NB4 (cell line): ENCODE data around the gene TMEM151A.

Experiments
- CTCF ChIP-seq: IDR thresholded peaks from one replicate; pipeline ENCODE4 v1.5.1; 2012; ENCODE audit warnings: low read depth, low read length
- MAX ChIP-seq: IDR thresholded peaks from 2 replicates; pipeline ENCODE4 v1.6.1; 2011; ENCODE audit warnings: low read depth, low read length
- MYC ChIP-seq: IDR thresholded peaks from 2 replicates; pipeline ENCODE4 v1.6.1; 2011; ENCODE audit warnings: low read depth, low read length
- POLR2A ChIP-seq: IDR thresholded peaks from 2 replicates; pipeline ENCODE4 v1.6.1; 2011; ENCODE audit warnings: mild to moderate bottlenecking; ENCODE audit not compliant: insufficient read length; ENCODE audit errors: extremely low read depth

GRCh38 chr11:66330931-66331330 is 39.2 kb downstream of the TMEM151A start:
- TF ChIP-seq CTCF = no peak
- TF ChIP-seq POLR2A = no peak
- TF ChIP-seq MYC = no peak
- TF ChIP-seq MAX = no peak
